NB4 (cell line): Measurements from ENCODE around the gene DGKD.

Experiments used
- DNase-seq: peaks from one replicate; pipeline ENCODE4 v3.0.0; 2010; ENCODE audit warnings: low read depth
- H3K4me3 ChIP-seq: one replicate; pipeline ENCODE4 v1.5.1; 2011; ENCODE audit warnings: mild to moderate bottlenecking, low read depth, low read length, moderate library complexity
- MYC ChIP-seq: IDR thresholded peaks from 2 replicates; pipeline ENCODE4 v1.6.1; 2011; ENCODE audit warnings: low read depth, low read length
- POLR2A ChIP-seq: IDR thresholded peaks from 2 replicates; pipeline ENCODE4 v1.6.1; 2011; ENCODE audit warnings: mild to moderate bottlenecking; ENCODE audit not compliant: insufficient read length; ENCODE audit errors: extremely low read depth
- TF ChIP-seq, protein P1 (sequence below): IDR thresholded peaks from one replicate; pipeline ENCODE4 v1.5.1; 2012; ENCODE audit warnings: low read depth, low read length
- TF ChIP-seq, protein P2 (sequence below): IDR thresholded peaks from 2 replicates; pipeline ENCODE4 v1.6.1; 2011; ENCODE audit warnings: low read depth, low read length

The DGKD gene

DNA sequence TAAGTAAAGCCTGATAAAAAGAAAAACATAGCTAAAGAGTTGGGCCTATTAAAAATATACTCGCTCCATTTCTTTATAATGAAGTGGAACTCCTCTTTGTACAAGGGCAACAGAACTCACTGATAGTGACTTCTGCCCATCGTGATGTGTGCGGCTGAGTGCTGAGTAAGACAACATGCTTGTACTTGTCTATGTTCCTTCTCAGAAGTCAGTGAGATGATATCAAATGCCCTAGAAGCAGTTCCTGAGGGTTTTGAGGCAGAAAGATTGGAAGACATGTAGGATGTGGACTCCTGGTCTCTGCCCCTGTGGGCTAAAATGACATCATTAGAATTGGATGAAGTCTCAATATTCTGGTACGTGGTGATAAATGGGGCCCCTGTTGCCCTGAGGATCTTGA, 138.5 kb downstream of the DGKD start:
- no peak for DNase-seq
- TF ChIP-seq MYC (no peak), POLR2A (no peak)
- TF ChIP-seq, protein P1, sequence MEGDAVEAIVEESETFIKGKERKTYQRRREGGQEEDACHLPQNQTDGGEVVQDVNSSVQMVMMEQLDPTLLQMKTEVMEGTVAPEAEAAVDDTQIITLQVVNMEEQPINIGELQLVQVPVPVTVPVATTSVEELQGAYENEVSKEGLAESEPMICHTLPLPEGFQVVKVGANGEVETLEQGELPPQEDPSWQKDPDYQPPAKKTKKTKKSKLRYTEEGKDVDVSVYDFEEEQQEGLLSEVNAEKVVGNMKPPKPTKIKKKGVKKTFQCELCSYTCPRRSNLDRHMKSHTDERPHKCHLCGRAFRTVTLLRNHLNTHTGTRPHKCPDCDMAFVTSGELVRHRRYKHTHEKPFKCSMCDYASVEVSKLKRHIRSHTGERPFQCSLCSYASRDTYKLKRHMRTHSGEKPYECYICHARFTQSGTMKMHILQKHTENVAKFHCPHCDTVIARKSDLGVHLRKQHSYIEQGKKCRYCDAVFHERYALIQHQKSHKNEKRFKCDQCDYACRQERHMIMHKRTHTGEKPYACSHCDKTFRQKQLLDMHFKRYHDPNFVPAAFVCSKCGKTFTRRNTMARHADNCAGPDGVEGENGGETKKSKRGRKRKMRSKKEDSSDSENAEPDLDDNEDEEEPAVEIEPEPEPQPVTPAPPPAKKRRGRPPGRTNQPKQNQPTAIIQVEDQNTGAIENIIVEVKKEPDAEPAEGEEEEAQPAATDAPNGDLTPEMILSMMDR, result no peak
- TF ChIP-seq, protein P2, sequence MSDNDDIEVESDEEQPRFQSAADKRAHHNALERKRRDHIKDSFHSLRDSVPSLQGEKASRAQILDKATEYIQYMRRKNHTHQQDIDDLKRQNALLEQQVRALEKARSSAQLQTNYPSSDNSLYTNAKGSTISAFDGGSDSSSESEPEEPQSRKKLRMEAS, result no peak
- no peak overlapping the region for H3K4me3 ChIP-seq

DNA sequence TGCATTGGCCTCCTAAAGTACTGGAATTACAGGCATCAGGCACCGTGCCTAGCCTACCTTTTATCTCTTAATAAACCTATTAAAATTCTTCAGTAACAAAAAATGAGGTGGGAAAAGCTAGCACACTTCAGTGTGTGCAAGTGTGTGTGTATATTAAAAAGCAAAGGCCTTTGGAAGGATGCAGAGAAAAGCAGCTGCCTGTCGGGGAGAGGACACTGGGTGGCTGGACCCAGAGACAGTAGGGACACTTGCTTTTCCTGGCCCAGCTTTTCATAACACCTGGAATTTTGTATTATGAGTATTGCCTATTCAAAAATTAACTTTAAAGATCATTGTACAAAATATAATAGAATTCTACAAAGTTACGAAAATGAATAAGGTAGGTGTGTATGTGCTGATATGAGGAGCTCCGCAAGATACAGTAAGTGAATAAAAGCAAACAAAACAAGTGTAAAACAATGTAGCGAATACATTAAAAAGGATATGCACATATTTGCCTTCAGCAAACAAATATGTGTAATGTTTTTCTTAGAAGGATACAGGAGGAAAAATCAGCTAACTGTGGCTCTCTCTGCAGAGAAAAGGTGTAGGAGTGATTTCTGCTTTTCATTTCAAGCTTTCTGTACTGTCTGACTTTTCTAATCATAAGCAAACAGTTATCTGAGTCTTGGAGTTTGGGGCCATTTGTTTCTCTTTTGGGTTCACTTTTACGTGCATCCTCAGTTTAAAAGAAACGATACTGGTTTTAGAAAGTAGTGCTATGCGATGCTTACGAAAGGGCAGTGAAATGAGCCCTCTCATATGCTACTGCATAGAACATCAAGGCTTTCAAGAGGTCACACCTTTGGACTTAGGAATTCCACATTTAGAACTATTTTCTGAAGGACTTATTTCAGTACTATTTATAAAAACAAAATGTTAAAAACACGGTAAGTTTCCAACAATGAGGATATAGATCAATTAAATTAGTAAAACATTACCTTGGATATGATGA, 141.5 kb downstream of the DGKD start:
- DNase-seq, result no peak

DNA sequence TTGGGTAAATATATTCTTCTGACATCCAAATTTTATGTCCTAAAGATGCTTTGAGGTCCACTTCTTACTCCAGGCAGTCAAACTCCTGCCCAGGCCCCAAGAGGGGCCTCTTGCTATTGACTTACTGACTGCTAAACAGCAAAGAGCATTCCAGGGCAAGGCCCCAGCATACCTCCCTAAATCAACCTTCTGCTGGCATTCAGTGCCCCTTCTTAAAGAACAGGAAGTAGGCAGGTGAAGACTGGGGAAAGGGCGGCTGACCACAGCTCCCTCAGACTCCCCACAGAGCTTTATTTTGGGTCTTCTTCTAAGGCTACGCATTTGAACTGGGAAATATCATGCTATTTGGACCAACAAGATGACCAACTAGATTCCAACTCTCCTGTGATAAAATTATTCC, 143.4 kb downstream of the DGKD start:
- TF ChIP-seq MYC (no peak), POLR2A (no peak)
- TF ChIP-seq, protein P1, result no peak
- TF ChIP-seq, protein P2, result no peak
- no peak overlapping the region for H3K4me3 ChIP-seq
- DNase-seq, result peak; percentile 28

More for the DNA sequence above, 141.5 kb downstream of the DGKD start:
- H3K4me3 ChIP-seq, result no peak overlapping the region
- no peak for TF ChIP-seq POLR2A

DNA sequence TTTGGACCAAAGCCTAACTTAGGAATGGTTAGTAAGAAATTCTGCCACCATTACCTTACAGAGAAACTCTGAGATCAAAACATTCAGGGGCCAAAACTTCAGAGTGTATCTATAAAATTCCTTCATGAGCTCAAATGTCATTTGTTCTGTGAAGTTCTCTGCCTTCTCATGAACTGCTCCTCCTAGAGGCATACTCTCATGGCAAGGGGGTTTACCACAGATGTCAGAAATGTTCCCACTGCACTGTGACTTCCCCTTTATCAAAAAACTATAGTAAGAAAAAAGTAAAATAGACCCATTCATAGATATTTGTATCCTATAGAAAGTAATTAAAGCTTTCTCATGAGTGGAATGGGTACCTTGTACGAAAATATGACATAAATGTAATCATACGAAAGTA, 143.8 kb downstream of the DGKD start:
- no peak overlapping the region for H3K4me3 ChIP-seq
- DNase-seq, result peak; percentile 58
- TF ChIP-seq, protein P1, result peak; percentile 31
- TF ChIP-seq POLR2A, result no peak
- no peak for TF ChIP-seq MYC
- TF ChIP-seq, protein P2, result no peak

DNA sequence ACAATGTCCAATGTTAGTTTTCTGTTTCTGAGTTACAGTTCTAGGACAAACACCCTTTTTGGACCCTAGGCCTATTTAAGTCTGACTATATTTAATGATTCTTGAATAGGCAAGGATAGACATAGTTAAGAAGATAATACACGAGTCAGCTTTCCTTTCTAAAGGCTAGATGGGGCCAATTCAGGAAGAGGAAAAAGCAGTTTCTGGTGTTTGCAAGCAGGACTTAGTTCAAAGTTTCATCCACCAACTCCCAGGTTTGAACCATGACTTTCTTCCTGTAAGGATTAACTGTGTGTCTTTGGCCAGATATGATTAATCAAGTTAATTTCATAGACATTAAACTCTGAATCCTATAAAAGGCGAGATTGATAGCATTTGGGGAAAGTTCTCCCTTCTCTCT, 145.6 kb downstream of the DGKD start:
- DNase-seq, result no peak
- TF ChIP-seq MYC (no peak), POLR2A (no peak)
- TF ChIP-seq, protein P2, result no peak
- TF ChIP-seq, protein P1, result no peak
- H3K4me3 ChIP-seq, result no peak overlapping the region

DNA sequence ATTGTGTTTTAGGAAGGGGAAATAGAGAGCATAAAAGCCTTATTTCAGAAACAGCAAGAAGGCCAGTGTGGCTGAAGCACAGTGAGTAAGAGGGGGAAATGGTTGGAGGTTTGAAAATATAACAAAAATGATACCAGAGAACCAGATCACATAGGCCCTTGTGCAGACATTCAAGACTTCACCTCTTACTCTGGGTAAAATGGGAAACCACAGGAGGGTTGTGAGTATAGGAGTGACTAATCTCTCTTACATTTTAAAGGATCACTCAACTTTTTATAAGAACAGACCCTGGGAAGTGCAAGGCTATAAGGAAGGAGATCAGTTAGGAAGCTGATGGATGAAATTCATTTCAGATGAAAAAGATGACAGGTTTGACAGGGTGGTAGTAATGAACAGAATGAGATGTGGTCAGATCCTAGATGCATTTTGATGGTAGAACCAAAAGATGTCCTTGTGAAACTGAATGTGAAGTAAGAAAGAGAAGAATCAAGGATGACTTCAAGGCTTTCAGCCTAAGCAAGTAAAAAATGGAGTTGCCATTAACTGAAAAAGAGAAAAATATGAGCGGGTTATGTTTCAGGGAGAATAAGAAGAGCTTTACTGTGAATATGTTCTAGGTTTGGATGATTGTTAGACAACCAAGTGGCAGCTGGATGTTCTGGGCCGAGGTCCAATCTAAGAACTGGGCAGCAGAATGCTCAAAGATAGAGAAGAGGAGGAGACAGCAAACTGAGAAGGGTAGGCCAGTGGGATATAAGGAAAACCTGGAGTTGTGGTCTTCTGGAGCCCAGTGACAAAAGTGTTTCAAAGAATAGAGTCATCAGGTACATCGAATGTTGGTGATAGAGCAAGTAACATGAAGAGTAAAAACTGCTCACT, 147.1 kb downstream of the DGKD start:
- no peak for DNase-seq
- TF ChIP-seq, protein P2, result no peak
- TF ChIP-seq MYC (no peak), POLR2A (no peak)
- TF ChIP-seq, protein P1, result no peak
- no peak overlapping the region for H3K4me3 ChIP-seq
